ENCODE measurements around the gene GNA12. TPM values are rescaled to one million over a fixed set of nuclear protein-coding genes. Genes with fewer than 3 reads are reported as not detected.

Gene GNA12
- total RNA-seq, 1 donor from 2014 or later = 68.6 TPM

- Mint-ChIP-seq H3K27ac (peak overlapping the region; percentile 91), H3K27me3 (no peaks in the 10 kb centered on the region), H3K36me3 (ENCODE audit: insufficient read depth) (peaks cover 24% of the 10 kb centered on the region), H3K4me1 (ENCODE audit: low read depth) (peaks cover 30% of the 10 kb centered on the region), H3K9me3 (ENCODE audit: low read depth) (no peaks in the 10 kb centered on the region), H3K4me3 (ENCODE audit: low read depth) (no peak overlapping the region)
- TF ChIP-seq CTCF (IDR thresholded peaks at IDR 0.05; ENCODE audit: unreplicated experiment) = no peak
- no peak for DNase-seq (ENCODE audit: low spot score, unreplicated experiment)
Measured at GRCh38 chr7:2717293-2718261, 126.5 kb downstream of the GNA12 start.

- peak overlapping the region; percentile 59 for H3K27ac Mint-ChIP-seq
- no peak for TF ChIP-seq CTCF (IDR thresholded peaks at IDR 0.05; ENCODE audit: unreplicated experiment)
- peaks cover 30% of the 10 kb centered on the region for H3K4me1 Mint-ChIP-seq (ENCODE audit: low read depth)
- H3K4me3 Mint-ChIP-seq (ENCODE audit: low read depth) = no peak overlapping the region
- no peak for DNase-seq (ENCODE audit: low spot score, unreplicated experiment)
- H3K27me3 Mint-ChIP-seq = no peaks in the 10 kb centered on the region
- peaks cover 24% of the 10 kb centered on the region for H3K36me3 Mint-ChIP-seq (ENCODE audit: insufficient read depth)
- H3K9me3 Mint-ChIP-seq (ENCODE audit: low read depth) = no peaks in the 10 kb centered on the region
Measured at GRCh38 chr7:2716906-2717292, 127.2 kb downstream of the GNA12 start.

- Mint-ChIP-seq H3K4me1 (ENCODE audit: low read depth) (peaks cover 30% of the 10 kb centered on the region), H3K27me3 (no peaks in the 10 kb centered on the region), H3K4me3 (ENCODE audit: low read depth) (no peak overlapping the region), H3K9me3 (ENCODE audit: low read depth) (no peaks in the 10 kb centered on the region), H3K36me3 (ENCODE audit: insufficient read depth) (peaks cover 24% of the 10 kb centered on the region), H3K27ac (peak overlapping the region; percentile 59)
- no peak for TF ChIP-seq CTCF (IDR thresholded peaks at IDR 0.05; ENCODE audit: unreplicated experiment)
- no peak for DNase-seq (ENCODE audit: low spot score, unreplicated experiment)
Measured at GRCh38 chr7:2716488-2716887, 127.6 kb downstream of the GNA12 start.

- H3K4me1 Mint-ChIP-seq (ENCODE audit: low read depth) = peaks cover 30% of the 10 kb centered on the region
- no peak overlapping the region for H3K4me3 Mint-ChIP-seq (ENCODE audit: low read depth)
- H3K27ac Mint-ChIP-seq = peak overlapping the region; percentile 16
- DNase-seq (ENCODE audit: low spot score, unreplicated experiment) = no peak
- peaks cover 25% of the 10 kb centered on the region for H3K36me3 Mint-ChIP-seq (ENCODE audit: insufficient read depth)
- no peak for TF ChIP-seq CTCF (IDR thresholded peaks at IDR 0.05; ENCODE audit: unreplicated experiment)
- H3K27me3 Mint-ChIP-seq = no peaks in the 10 kb centered on the region
- no peaks in the 10 kb centered on the region for H3K9me3 Mint-ChIP-seq (ENCODE audit: low read depth)
Measured at GRCh38 chr7:2715341-2716231, 128.5 kb downstream of the GNA12 start.

GRCh38 chr7:2714636-2715035, 129.5 kb downstream of the GNA12 start:
- H3K36me3 Mint-ChIP-seq (ENCODE audit: insufficient read depth) = peaks cover 22% of the 10 kb centered on the region
- H3K9me3 Mint-ChIP-seq (ENCODE audit: low read depth) = no peaks in the 10 kb centered on the region
- DNase-seq (ENCODE audit: low spot score, unreplicated experiment) = no peak
- no peaks in the 10 kb centered on the region for H3K27me3 Mint-ChIP-seq
- no peak overlapping the region for H3K4me3 Mint-ChIP-seq (ENCODE audit: low read depth)
- no peak for TF ChIP-seq CTCF (IDR thresholded peaks at IDR 0.05; ENCODE audit: unreplicated experiment)
- no peak overlapping the region for H3K27ac Mint-ChIP-seq
- peaks cover 30% of the 10 kb centered on the region for H3K4me1 Mint-ChIP-seq (ENCODE audit: low read depth)

Measured in progenitor cell of endocrine pancreas (in vitro differentiated cells).